ENCODE data around the gene SCYGR4.
"Not testable (repeated sequence)": the region's sequence is repeated elsewhere in the genome, so short reads cannot be mapped to it uniquely, and the experiment has no call there.

SCYGR4 gene

DNA sequence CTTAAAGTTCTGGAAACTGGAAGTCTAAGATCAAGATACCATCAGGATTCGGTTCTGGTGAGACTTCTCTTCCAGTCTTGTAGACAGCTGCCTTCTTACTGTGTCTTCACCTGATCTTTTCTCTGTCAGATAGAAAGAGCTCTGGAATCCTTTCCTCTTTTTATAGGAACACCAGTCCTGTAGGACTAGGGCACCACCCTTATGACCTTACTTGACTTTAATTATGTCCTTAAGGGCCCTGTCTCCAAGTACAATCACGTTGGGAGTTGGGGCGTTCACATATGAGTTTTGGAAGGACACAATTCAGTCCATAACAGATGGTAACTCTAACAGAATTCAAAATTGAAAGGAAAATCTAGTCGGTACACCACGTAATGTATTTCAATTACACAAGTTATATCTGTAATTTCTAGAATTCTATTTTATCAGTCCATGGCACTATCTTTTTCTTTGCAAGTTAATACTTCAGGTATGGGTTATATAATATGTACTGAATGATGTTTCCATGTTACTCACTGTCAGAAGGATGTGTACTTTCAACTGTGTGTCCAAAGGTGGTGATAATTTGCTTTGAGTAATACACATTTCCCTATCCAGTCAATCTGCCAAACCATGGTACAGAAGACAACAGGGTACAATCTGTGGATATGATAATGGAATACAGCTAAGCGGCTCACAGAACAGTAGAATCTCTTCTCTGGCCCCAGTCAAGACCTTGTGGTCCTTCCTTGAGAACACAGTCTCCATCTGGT, 48.1 kb downstream of the SCYGR4 start:
- FAIRE-seq (no peak), DNase-seq (ENCODE audit: insufficient read length, low spot score) (no peak)

DNA sequence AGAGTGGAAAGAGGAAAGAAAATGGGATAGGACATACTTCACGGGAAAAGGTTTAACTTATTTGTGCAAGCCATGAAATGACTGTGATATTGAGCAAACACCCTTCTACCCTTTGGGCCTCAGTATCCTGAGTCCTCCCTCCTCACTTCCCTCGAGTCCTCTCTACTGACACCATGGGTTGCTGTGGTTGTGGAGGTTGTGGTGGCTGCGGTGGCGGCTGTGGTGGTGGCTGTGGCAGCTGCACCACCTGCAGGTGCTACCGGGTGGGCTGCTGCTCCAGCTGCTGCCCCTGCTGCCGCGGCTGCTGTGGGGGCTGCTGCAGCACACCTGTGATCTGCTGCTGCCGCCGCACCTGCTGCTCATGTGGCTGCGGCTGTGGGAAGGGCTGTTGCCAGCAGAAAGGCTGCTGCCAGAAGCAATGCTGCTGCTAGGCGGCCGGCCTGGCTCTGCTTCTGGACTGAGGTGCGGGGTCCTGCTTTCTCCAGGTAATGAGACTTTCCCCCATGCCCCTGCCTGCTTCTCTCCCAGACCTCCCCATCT, 49.4 kb downstream of the SCYGR4 start, which contains the start of gene SCYGR5:
Gene SCYGR5 (plus strand): TSS at position 174 of the 540 bp plus-strand sequence. CDS start 0 bp downstream, at position 174.
- FAIRE-seq; DNase-seq (ENCODE audit: insufficient read length, low spot score): not testable (repeated sequence)

Measured in GM19239 (cell line).